ENCODE measurements around the gene DFFB. TPM values are rescaled to one million over a fixed set of nuclear protein-coding genes. Genes with fewer than 3 reads are reported as not detected.
A peak's percentile ranks its signal among the peaks of the same experiment; 100 is the strongest.

Gene DFFB
- total and polyA plus RNA-seq, 7 experiments from 2014 or later: 9.8 to 27.7 (median 14.9) TPM

DNA sequence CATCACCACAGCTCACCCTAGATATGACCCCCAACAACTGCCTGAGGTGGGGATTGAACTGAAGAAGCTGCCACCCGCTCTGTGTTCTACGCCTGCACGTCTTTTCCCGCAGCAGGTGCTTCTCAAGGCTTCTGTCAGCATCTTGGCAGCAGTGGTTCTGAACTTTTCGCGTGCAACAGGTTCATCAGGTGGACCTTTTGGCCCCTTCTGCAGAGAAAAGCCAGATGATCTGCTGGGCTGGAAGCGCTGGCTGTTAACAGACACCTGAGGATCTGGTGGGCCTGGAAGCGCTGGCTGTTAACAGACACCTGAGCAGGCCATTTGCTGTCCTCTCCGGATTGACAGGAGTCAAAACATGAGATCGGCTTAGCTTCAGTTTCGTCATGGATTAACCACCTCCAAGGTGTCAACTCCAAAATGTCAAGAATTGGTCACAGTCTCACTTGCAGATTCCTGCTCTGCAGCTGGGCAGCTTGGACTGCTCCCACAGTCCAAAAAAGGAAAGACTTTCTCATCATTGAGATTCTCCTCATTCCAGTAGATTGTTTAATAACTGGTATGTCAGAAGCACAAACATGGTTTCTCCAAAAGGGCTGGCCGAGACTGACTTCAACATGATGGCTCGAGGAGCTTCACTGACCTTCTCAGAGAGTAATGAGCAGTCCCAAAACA lies 38.1 kb downstream of the DFFB start:
- Histone ChIP-seq H3K27me3 (ENCODE audit: control insufficient read depth in 2 of 2, insufficient read depth in 2 of 2, low read length in 2 of 2) (no peaks in the 10 kb centered on the region), H3K4me3 (ENCODE audit: low read length) (no peak overlapping the region), H3K36me3 (ENCODE audit: control insufficient read depth in 2 of 3, insufficient read depth in 3 of 3, low read length in 3 of 3) (peaks cover 0 to 34% (median 0%) of the 10 kb centered on the region in 3 experiments), H3K9me3 (ENCODE audit: control insufficient read depth in 2 of 3, low read length in 3 of 3) (peaks cover 0 to 7% (median 7%) of the 10 kb centered on the region in 3 experiments), H3K4me1 (ENCODE audit: control insufficient read depth in 2 of 2, insufficient read depth in 2 of 2, low read length in 2 of 2) (peaks cover 6 to 16% of the 10 kb centered on the region in 2 donors), H3K27ac (ENCODE audit: low read depth, low read length) (no peak overlapping the region)
- no peak overlapping the region for H3K27ac Mint-ChIP-seq
- H3K4me1 Mint-ChIP-seq: peaks cover 13 to 41% (median 30%) of the 10 kb centered on the region in 7 donors
- ATAC-seq (no peak), DNase-seq (no peak)
- H3K9me3 Mint-ChIP-seq: peaks cover 0 to 21% (median 9%) of the 10 kb centered on the region in 11 donors
- no peak overlapping the region for H3K4me3 Mint-ChIP-seq
- intact Hi-C loops (cut with micrococcal nuclease): no loop called here
- H3K36me3 Mint-ChIP-seq: peaks cover 5 to 29% (median 20%) of the 10 kb centered on the region in 5 donors
- H3K27me3 Mint-ChIP-seq: no peaks in the 10 kb centered on the region
- POLR2A ChIA-PET: interaction anchor here (1.4 kb wide), 1 partner anchor 9 kb away, joined by 5 read pairs; no protein-coding TSS in a partner anchor
- CTCF ChIA-PET: no interaction called here

DNA sequence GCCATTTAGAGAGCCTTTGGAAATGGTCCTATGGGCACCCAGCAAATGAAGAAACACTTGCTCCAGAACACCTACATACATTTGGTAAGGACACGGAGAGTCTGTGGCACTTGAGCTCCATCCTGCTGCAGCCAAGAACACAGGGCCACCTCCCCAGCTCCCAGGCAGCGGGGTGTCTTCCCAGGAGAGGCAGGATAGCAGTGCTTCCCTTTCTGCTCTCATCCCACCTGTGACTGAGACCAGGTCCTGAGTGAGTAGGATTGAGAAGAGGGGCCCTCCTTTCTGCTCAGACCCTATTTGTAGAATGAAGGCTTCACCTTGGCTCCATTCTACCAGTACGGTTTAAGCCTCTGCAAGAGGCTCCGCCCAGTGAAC lies 38.7 kb downstream of the DFFB start:
- no peak for DNase-seq
- Histone ChIP-seq H3K27me3 (ENCODE audit: control insufficient read depth in 2 of 2, insufficient read depth in 2 of 2, low read length in 2 of 2) (no peaks in the 10 kb centered on the region), H3K9me3 (ENCODE audit: control insufficient read depth in 2 of 3, low read length in 3 of 3) (peaks cover 0 to 7% (median 7%) of the 10 kb centered on the region in 3 experiments), H3K27ac (ENCODE audit: low read depth, low read length) (no peak overlapping the region), H3K4me3 (ENCODE audit: low read length) (no peak overlapping the region), H3K4me1 (ENCODE audit: control insufficient read depth in 2 of 2, insufficient read depth in 2 of 2, low read length in 2 of 2) (peaks cover 6 to 11% of the 10 kb centered on the region in 2 donors), H3K36me3 (ENCODE audit: control insufficient read depth in 2 of 3, insufficient read depth in 3 of 3, low read length in 3 of 3) (peaks cover 0 to 29% (median 0%) of the 10 kb centered on the region in 3 experiments)
- CTCF ChIA-PET: no interaction called here
- H3K36me3 Mint-ChIP-seq: peaks cover 5 to 25% (median 19%) of the 10 kb centered on the region in 5 donors
- no peaks in the 10 kb centered on the region for H3K27me3 Mint-ChIP-seq
- H3K4me1 Mint-ChIP-seq: peaks cover 13 to 45% (median 34%) of the 10 kb centered on the region in 7 donors
- POLR2A ChIA-PET: interaction anchor here (1.4 kb wide), 1 partner anchor 10 kb away, joined by 5 read pairs; no protein-coding TSS in a partner anchor
- no peak overlapping the region for H3K4me3 Mint-ChIP-seq
- H3K27ac Mint-ChIP-seq: no peak overlapping the region
- intact Hi-C loops (cut with micrococcal nuclease): no loop called here
- H3K9me3 Mint-ChIP-seq: peaks cover 0 to 21% (median 9%) of the 10 kb centered on the region in 11 donors
- ATAC-seq: no peak

DNA sequence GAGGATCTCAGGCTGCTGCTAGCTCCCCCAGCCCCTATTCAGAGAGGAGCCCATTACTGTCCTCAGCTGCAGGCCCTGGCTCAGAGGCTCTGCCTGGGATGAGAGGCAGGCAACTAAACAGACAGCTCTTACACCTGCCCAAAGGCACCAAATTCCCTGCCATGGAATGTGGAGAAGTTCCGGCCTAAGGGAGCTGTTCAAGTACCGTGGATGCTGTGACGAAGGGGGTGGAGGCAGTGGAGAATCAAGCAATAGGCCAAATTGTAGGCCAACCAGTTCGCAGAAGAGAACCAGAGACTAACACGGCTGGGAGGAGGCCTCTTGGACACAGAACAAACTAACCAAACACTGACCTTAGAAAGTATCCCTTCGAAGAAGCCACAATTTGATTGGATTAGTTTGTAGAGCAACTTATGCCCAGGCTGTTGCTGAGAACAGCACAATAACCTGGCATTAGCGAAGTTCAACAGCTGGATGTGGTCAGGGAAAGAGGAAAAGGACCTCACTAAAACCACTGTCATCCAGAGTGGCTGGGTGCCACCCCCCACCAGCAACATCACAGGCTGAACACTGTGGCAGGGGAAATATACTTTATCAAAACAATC lies 39.2 kb downstream of the DFFB start:
- peaks cover 0 to 21% (median 9%) of the 10 kb centered on the region in 11 donors for H3K9me3 Mint-ChIP-seq
- no peaks in the 10 kb centered on the region for H3K27me3 ChIP-seq (ENCODE audit: control insufficient read depth in 2 of 2, insufficient read depth in 2 of 2, low read length in 2 of 2)
- ChIA-PET POLR2A (interaction anchor here (1.3 to 1.4 kb wide), 2 partner anchors 10 to 40 kb away, joined by 3 to 5 read pairs; partner anchors contain the start of genes CEP104 and DFFB), CTCF (no interaction called here)
- H3K36me3 Mint-ChIP-seq: peaks cover 5 to 25% (median 19%) of the 10 kb centered on the region in 5 donors
- ATAC-seq: no peak
- peaks cover 7 to 9% of the 10 kb centered on the region in 2 donors for H3K4me1 ChIP-seq (ENCODE audit: control insufficient read depth in 2 of 2, insufficient read depth in 2 of 2, low read length in 2 of 2)
- peak overlapping the region in 1 of 10 donors; percentile 11 for H3K4me3 Mint-ChIP-seq
- H3K36me3 ChIP-seq (ENCODE audit: control insufficient read depth in 2 of 3, insufficient read depth in 3 of 3, low read length in 3 of 3): peaks cover 0 to 23% (median 0%) of the 10 kb centered on the region in 3 experiments
- peaks cover 0 to 7% (median 7%) of the 10 kb centered on the region in 3 experiments for H3K9me3 ChIP-seq (ENCODE audit: control insufficient read depth in 2 of 3, low read length in 3 of 3)
- DNase-seq: no peak
- no peak overlapping the region for H3K27ac Mint-ChIP-seq
- H3K4me1 Mint-ChIP-seq: peaks cover 13 to 45% (median 34%) of the 10 kb centered on the region in 7 donors
- H3K27me3 Mint-ChIP-seq: no peaks in the 10 kb centered on the region
- intact Hi-C loops (cut with micrococcal nuclease): no loop called here
- H3K4me3 ChIP-seq (ENCODE audit: low read length): no peak overlapping the region
- H3K27ac ChIP-seq (ENCODE audit: low read depth, low read length): no peak overlapping the region

DNA sequence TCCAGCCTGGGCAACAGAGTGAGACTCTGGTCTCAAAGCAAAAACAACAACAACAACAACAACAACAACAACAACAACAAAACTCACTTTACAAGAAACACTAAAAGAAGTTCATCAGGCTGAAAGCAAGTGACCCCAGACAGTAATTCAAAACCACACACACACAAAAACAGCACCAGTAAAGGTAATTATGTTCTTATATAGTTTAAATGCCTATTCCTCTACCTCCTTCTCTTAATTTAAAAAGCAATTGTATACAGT lies 41.1 kb downstream of the DFFB start:
- Mint-ChIP-seq H3K9me3 (peaks cover 0 to 21% (median 9%) of the 10 kb centered on the region in 11 donors), H3K4me3 (peak overlapping the region; percentile 16 to 96 (median 88)), H3K36me3 (peaks cover 5 to 25% (median 19%) of the 10 kb centered on the region in 5 donors), H3K27ac (peak overlapping the region in 4 of 9 donors; percentile 72 to 80 (median 78)), H3K27me3 (no peaks in the 10 kb centered on the region), H3K4me1 (peaks cover 20 to 61% (median 50%) of the 10 kb centered on the region in 7 donors)
- ChIA-PET CTCF (interaction anchor here (1.4 kb wide), 1 partner anchor 41 kb away, joined by 4 read pairs; the partner anchor contains the start of genes CEP104 and DFFB), POLR2A (interaction anchor here (3.5 kb wide), 1 partner anchor 41 kb away, joined by 30 read pairs; the partner anchor contains the start of genes CEP104 and DFFB)
- Histone ChIP-seq H3K36me3 (ENCODE audit: control insufficient read depth in 2 of 3, insufficient read depth in 3 of 3, low read length in 3 of 3) (peaks cover 0 to 16% (median 0%) of the 10 kb centered on the region in 3 experiments), H3K27me3 (ENCODE audit: control insufficient read depth in 2 of 2, insufficient read depth in 2 of 2, low read length in 2 of 2) (no peaks in the 10 kb centered on the region), H3K9me3 (ENCODE audit: control insufficient read depth in 2 of 3, low read length in 3 of 3) (peaks cover 0 to 7% (median 7%) of the 10 kb centered on the region in 3 experiments), H3K27ac (ENCODE audit: low read depth, low read length) (no peak overlapping the region), H3K4me1 (ENCODE audit: control insufficient read depth in 2 of 2, insufficient read depth in 2 of 2, low read length in 2 of 2) (peaks cover 6 to 24% of the 10 kb centered on the region in 2 donors), H3K4me3 (ENCODE audit: low read length) (no peak overlapping the region)
- no peak for DNase-seq
- ATAC-seq: no peak
- intact Hi-C loops (cut with micrococcal nuclease): no loop called here

DNA sequence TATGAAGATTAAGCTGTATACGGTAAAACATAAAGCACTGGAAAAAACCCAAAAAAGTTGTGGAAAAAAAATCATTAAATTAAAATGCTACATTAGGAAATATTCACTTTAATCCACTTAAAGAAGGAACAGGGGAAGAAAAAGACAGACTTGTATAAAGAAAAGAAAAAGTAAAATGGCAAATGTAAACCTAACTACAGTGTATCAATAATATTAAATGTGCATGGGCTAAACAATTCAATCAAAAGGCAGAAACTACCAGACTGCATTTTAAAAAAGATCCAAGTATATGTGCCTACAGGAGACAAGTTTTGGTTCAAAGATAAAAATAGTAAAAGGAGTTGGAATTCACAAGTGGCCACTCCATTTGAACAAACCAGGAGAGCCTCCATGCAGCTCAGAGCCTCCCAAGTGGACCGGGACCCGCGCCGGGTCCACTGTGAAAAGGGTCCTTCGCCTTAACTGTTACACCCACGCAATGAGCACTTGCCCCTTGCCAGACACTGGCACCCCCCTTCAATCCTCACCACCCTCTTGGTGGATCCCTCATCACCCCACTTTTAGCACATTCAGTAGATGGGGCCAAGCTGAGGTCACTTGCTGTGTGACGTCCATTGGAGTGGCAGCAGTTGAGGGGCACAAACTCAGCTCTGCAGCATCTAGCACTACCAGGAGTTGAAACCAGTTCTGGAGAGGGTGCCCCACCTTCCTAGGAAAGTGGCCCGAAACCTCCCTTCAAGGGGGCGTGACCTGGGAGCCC lies 41.9 kb downstream of the DFFB start:
- ATAC-seq: no peak
- peaks cover 0 to 7% (median 7%) of the 10 kb centered on the region in 3 experiments for H3K9me3 ChIP-seq (ENCODE audit: control insufficient read depth in 2 of 3, low read length in 3 of 3)
- H3K9me3 Mint-ChIP-seq: peaks cover 0 to 21% (median 9%) of the 10 kb centered on the region in 11 donors
- peak overlapping the region; percentile 79 for H3K4me3 ChIP-seq (ENCODE audit: low read length)
- peaks cover 23 to 67% (median 56%) of the 10 kb centered on the region in 7 donors for H3K4me1 Mint-ChIP-seq
- intact Hi-C loops (cut with micrococcal nuclease): no loop called here
- H3K4me1 ChIP-seq (ENCODE audit: control insufficient read depth in 2 of 2, insufficient read depth in 2 of 2, low read length in 2 of 2): peaks cover 6 to 32% of the 10 kb centered on the region in 2 donors
- POLR2A ChIA-PET: interaction anchor here (1.3 to 3.5 kb wide), 3 partner anchors 8 to 52 kb away, joined by 4 to 30 read pairs (median 5); partner anchors contain the start of genes CEP104 and DFFB
- H3K36me3 Mint-ChIP-seq: peaks cover 5 to 22% (median 19%) of the 10 kb centered on the region in 5 donors
- DNase-seq: no peak
- H3K27ac ChIP-seq (ENCODE audit: low read depth, low read length): peak overlapping the region; percentile 94
- CTCF ChIA-PET: interaction anchor here (0.7 to 1.4 kb wide), 2 partner anchors 15 to 42 kb away, joined by 3 to 4 read pairs; partner anchors contain the start of genes CEP104 and DFFB
- peaks cover 0 to 16% (median 0%) of the 10 kb centered on the region in 3 experiments for H3K36me3 ChIP-seq (ENCODE audit: control insufficient read depth in 2 of 3, insufficient read depth in 3 of 3, low read length in 3 of 3)
- H3K27me3 ChIP-seq (ENCODE audit: control insufficient read depth in 2 of 2, insufficient read depth in 2 of 2, low read length in 2 of 2): no peaks in the 10 kb centered on the region
- peak overlapping the region; percentile 52 to 99 (median 79) for H3K27ac Mint-ChIP-seq
- peak overlapping the region; percentile 84 to 96 (median 93) for H3K4me3 Mint-ChIP-seq
- no peaks in the 10 kb centered on the region for H3K27me3 Mint-ChIP-seq

DNA sequence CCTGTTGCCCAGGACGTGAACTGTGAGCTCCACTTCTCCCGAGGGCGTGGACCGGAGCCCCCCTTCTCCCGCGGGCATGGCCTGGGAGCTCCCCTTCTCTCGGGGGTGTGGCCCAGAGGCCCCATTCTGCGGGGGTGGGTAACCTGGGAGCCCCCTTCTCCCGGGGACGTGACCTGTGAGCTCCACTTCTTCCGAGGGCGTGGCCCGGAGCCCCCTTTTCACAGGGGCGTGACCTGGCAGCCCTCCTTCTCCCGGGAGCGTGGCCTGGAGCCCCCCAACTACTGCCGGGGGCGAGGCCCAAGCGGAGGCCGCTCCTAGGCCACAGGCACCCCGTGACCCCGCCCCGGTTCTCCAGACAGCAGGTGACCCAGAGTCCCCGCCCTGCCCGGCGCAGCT lies 42.5 kb downstream of the DFFB start:
- Histone ChIP-seq H3K4me3 (ENCODE audit: low read length) (peak overlapping the region; percentile 79), H3K9me3 (ENCODE audit: control insufficient read depth in 2 of 3, low read length in 3 of 3) (peaks cover 0 to 7% (median 7%) of the 10 kb centered on the region in 3 experiments), H3K4me1 (ENCODE audit: control insufficient read depth in 2 of 2, insufficient read depth in 2 of 2, low read length in 2 of 2) (peaks cover 6 to 37% of the 10 kb centered on the region in 2 donors), H3K27me3 (ENCODE audit: control insufficient read depth in 2 of 2, insufficient read depth in 2 of 2, low read length in 2 of 2) (no peaks in the 10 kb centered on the region), H3K27ac (ENCODE audit: low read depth, low read length) (peak overlapping the region; percentile 94), H3K36me3 (ENCODE audit: control insufficient read depth in 2 of 3, insufficient read depth in 3 of 3, low read length in 3 of 3) (peaks cover 0 to 15% (median 0%) of the 10 kb centered on the region in 3 experiments)
- H3K27me3 Mint-ChIP-seq: no peaks in the 10 kb centered on the region
- ChIA-PET CTCF (interaction anchor here (1.4 kb wide), 1 partner anchor 42 kb away, joined by 4 read pairs; the partner anchor contains the start of genes CEP104 and DFFB), POLR2A (interaction anchor here (0.6 to 3.5 kb wide), 7 partner anchors 9 to 1285 kb away, joined by 3 to 30 read pairs (median 4); partner anchors contain the start of genes CEP104, DFFB and LRRC47)
- H3K4me3 Mint-ChIP-seq: peak overlapping the region; percentile 90 to 96 (median 94)
- H3K27ac Mint-ChIP-seq: peak overlapping the region; percentile 85 to 99 (median 96)
- H3K36me3 Mint-ChIP-seq: peaks cover 5 to 22% (median 19%) of the 10 kb centered on the region in 5 donors
- intact Hi-C loops (cut with micrococcal nuclease): loop anchor here (1.0 to 5.0 kb wide), 11 partner anchors 42 to 1642 kb away; partner anchors contain the start of genes CEP104 (in 2 of the 2), DFFB (in 2 of the 2), LRRC47 (in 2 of the 2) and SMIM1 (in 2 of the 2)
- H3K4me1 Mint-ChIP-seq: peaks cover 23 to 71% (median 56%) of the 10 kb centered on the region in 7 donors
- ATAC-seq (no peak), DNase-seq (no peak)
- H3K9me3 Mint-ChIP-seq: peaks cover 0 to 21% (median 9%) of the 10 kb centered on the region in 11 donors

All from naive thymus-derived CD4-positive, alpha-beta T cell (primary cell).